Keratinocyte (primary cell): ENCODE data around the gene PLA2G6. TPM values are rescaled to one million over a fixed set of nuclear protein-coding genes. Genes with fewer than 3 reads are reported as not detected.
A peak's percentile ranks its signal among the peaks of the same experiment; 100 is the strongest.

Experiments used
- DNase-seq: peaks from one replicate; pipeline ENCODE4 v3.0.0-alpha.2; 2011; ENCODE audit warnings: low read depth, missing footprints, low spot score
- FAIRE-seq: peaks from 2 replicates; lab custom pipeline; 2011; peaks lifted over from hg19 to GRCh38; lab: Jason Lieb, UNC
- H2AFZ ChIP-seq: 2 replicates; pipeline ENCODE4 v1.6.0; 2012; ENCODE audit warnings: low read length, control low read depth, inconsistent platforms; ENCODE audit not compliant: control insufficient read depth
- H3K27ac ChIP-seq: 2 replicates; pipeline ENCODE4 v1.5.1; 2011; ENCODE audit warnings: low read length; ENCODE audit not compliant: control insufficient read depth, insufficient read depth
- H3K27me3 ChIP-seq: 3 replicates; pipeline ENCODE4 v1.6.0; 2011; ENCODE audit warnings: low read length; ENCODE audit not compliant: control insufficient read depth, insufficient read depth; ENCODE audit errors: extremely low read depth
- H3K36me3 ChIP-seq, 2 experiments: 2 replicates in 1 of 2; 3 replicates in 1 of 2; pipeline ENCODE4 v1.5.1; 2011; ENCODE audit warnings: low read length in 2 of 2, mild to moderate bottlenecking in 1 of 2; ENCODE audit not compliant: control insufficient read depth in 2 of 2, insufficient read depth in 2 of 2; ENCODE audit errors: extremely low read depth in 1 of 2
- H3K4me1 ChIP-seq: 3 replicates; pipeline ENCODE4 v1.5.1; 2011; ENCODE audit warnings: low read length; ENCODE audit not compliant: control insufficient read depth, insufficient read depth; ENCODE audit errors: extremely low read depth
- H3K4me2 ChIP-seq: 3 replicates; pipeline ENCODE4 v1.6.0; 2011; ENCODE audit warnings: low read depth, low read length; ENCODE audit not compliant: control insufficient read depth, insufficient read depth; ENCODE audit errors: extremely low read depth
- H3K4me3 ChIP-seq, 3 experiments: fragments of 200-600 bp in 1 of 3; sonication (generic) in 1 of 3; 2 replicates in 2 of 3; 3 replicates in 1 of 3; pipeline ENCODE4 v1.5.1; 2011 to 2016; ENCODE audit warnings: low read length in 3 of 3, mild to moderate bottlenecking in 3 of 3, control low read depth in 2 of 3, inconsistent platforms in 1 of 3, low read depth in 1 of 3, mixed read lengths in 1 of 3, mixed run types in 1 of 3, moderate library complexity in 1 of 3; ENCODE audit not compliant: control insufficient read depth in 2 of 3, insufficient read depth in 2 of 3; ENCODE audit errors: extremely low read depth in 1 of 3
- H3K79me2 ChIP-seq: 2 replicates; pipeline ENCODE4 v1.6.0; 2012; ENCODE audit warnings: low read length; ENCODE audit not compliant: control insufficient read depth, insufficient read depth
- H3K9ac ChIP-seq: 3 replicates; pipeline ENCODE4 v1.6.0; 2011; ENCODE audit warnings: low read length; ENCODE audit not compliant: control insufficient read depth, insufficient read depth; ENCODE audit errors: extremely low read depth
- H3K9me1 ChIP-seq: 3 replicates; pipeline ENCODE4 v1.6.0; 2011; ENCODE audit warnings: low read length; ENCODE audit not compliant: control insufficient read depth, insufficient read depth; ENCODE audit errors: extremely low read depth
- H3K9me3 ChIP-seq: 2 replicates; pipeline ENCODE4 v1.5.1; 2012; ENCODE audit warnings: low read depth, low read length; ENCODE audit not compliant: control insufficient read depth
- H4K20me1 ChIP-seq: 3 replicates; pipeline ENCODE4 v1.6.0; 2011; ENCODE audit warnings: low read length; ENCODE audit not compliant: control insufficient read depth, insufficient read depth; ENCODE audit errors: extremely low read depth
- CTCF ChIP-seq, 3 experiments: IDR thresholded peaks in 1 of 3; conservative IDR thresholded peaks in 1 of 3; optimal IDR thresholded peaks in 1 of 3; 2 replicates in 2 of 3; 3 replicates in 1 of 3; pipeline versions ENCODE3 to v1.5.1; 2011; ENCODE audit warnings: low read length in 3 of 3, mild to moderate bottlenecking in 3 of 3, moderate library complexity in 2 of 3, control low read depth in 1 of 3, inconsistent platforms in 1 of 3; ENCODE audit not compliant: insufficient read depth in 2 of 3; ENCODE audit errors: extremely low read depth in 1 of 3
- EZH2 ChIP-seq: IDR thresholded peaks from one replicate; pipeline ENCODE4 v1.6.1; 2012; ENCODE audit warnings: inconsistent platforms, mild to moderate bottlenecking, low read length, moderate library complexity
- dilution Hi-C: fragments of 300-500 bp; cut with MboI; formaldehyde crosslinking; loops from one replicate; pipeline ENCODE4 v1.7.0; 2020; ENCODE audit warnings: low sequenced_read_pairs; ENCODE audit not compliant: extremely low pct_ligation_motif_present
- polyA plus RNA-seq, 5 experiments: library from polyadenylated mRNA; depleted of rRNA in 3 of 5; stranded (reverse) in 3 of 5; stranded (forward) in 1 of 5; unstranded in 1 of 5; fragments of >200 nt; gene quantifications; 1 replicate in 1 of 5; 2 replicates in 3 of 5; 3 replicates in 1 of 5; pipeline versions ENCODE4 v1.2.1 to v1.2.3, GENCODE V29; 2011 to 2012; ENCODE audit warnings: missing spikeins in 2 of 5, low read depth in 1 of 5, low replicate concordance in 1 of 5

PLA2G6 gene
- polyA plus RNA-seq, 1 donor (not counting 4 experiments of a cell fraction or from before 2014, with no cell fraction given): 5.2 TPM

DNA sequence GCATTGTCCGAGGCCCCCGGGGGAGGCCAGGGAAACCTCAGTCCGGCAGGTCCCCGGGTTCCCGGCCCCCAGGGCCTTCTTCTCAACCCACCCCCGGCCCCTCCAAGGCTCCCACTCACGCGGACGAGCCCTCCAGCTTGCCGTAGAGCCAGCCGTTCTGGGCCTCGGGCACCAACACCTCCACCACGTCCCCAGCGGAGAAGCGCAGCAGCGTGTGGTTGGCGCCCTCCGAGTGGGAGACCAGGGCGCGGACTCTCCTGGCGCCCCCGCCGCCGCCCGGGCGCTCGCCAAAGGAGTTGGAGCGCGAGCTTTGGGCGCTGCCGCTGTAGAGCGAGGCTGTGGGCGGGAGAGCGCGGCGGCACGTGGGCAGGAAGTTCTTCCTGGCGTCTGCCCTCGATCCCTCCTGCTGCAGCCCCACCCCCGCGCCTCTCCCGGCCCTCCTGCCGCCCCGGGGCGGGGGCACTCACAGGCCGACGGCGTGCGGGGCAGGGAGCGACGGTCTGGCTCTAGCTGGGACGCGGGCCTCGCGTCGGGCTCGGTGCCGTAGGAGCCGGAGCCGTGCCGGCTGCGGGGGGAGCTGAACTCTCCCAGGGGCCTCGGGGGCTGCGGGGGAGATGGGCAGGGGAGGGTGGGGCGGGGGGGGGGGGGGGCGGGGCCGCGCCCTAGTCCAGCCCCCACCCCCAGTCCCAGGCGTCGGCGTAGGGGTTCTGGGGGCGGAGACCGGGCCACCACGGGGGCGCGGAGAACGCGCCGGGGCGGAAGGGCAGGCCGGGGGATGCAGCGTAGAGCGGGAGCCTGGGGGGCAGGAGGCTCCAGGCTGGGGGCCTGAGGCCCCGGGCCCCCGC, 92.8 kb downstream of the PLA2G6 start:
- dilution Hi-C loops: no loop called here
- peaks cover 3% of the 10 kb centered on the region for H3K4me1 ChIP-seq
- TF ChIP-seq EZH2 (no peak), CTCF (optimal IDR thresholded peaks at IDR 0.05 in 1 of 3, IDR thresholded peaks at IDR 0.05 in 1 of 3, conservative IDR thresholded peaks at IDR 0.05 in 1 of 3; ENCODE audit: extremely low read depth in 1 of 3, insufficient read depth in 2 of 3, low read length in 3 of 3) (peak in 1 of 3 experiments; percentile 4)
- no peaks in the 10 kb centered on the region for H3K36me3 ChIP-seq
- H3K9me1 ChIP-seq: no peaks in the 10 kb centered on the region
- no peaks in the 10 kb centered on the region for H3K79me2 ChIP-seq
- peak; percentile 15 for DNase-seq
- no peak for FAIRE-seq
- peak overlapping the region; percentile 59 for H2AFZ ChIP-seq
- no peaks in the 10 kb centered on the region for H3K9me3 ChIP-seq
- H3K9ac ChIP-seq: peak overlapping the region; percentile 33
- peak overlapping the region; percentile 36 to 57 (median 53) for H3K4me3 ChIP-seq
- no peaks in the 10 kb centered on the region for H3K27me3 ChIP-seq
- peak overlapping the region; percentile 70 for H3K4me2 ChIP-seq
- H3K27ac ChIP-seq: no peak overlapping the region
- H4K20me1 ChIP-seq: no peaks in the 10 kb centered on the region

- H3K79me2 ChIP-seq: no peaks in the 10 kb centered on the region
- H3K27me3 ChIP-seq: peaks cover 6% of the 10 kb centered on the region
- no peak overlapping the region for H2AFZ ChIP-seq
- no peak for FAIRE-seq
- no peak overlapping the region for H3K27ac ChIP-seq
- no peaks in the 10 kb centered on the region for H3K9me1 ChIP-seq
- H4K20me1 ChIP-seq: no peaks in the 10 kb centered on the region
- no peak for DNase-seq
- H3K4me1 ChIP-seq: peaks cover 3% of the 10 kb centered on the region
- no peaks in the 10 kb centered on the region for H3K36me3 ChIP-seq
- H3K9me3 ChIP-seq: no peaks in the 10 kb centered on the region
- no peak overlapping the region for H3K9ac ChIP-seq
- H3K4me3 ChIP-seq: no peak overlapping the region
- H3K4me2 ChIP-seq: peak overlapping the region; percentile 70
- dilution Hi-C loops: no loop called here
- no peak for TF ChIP-seq CTCF (optimal IDR thresholded peaks at IDR 0.05 in 1 of 3, IDR thresholded peaks at IDR 0.05 in 1 of 3, conservative IDR thresholded peaks at IDR 0.05 in 1 of 3; ENCODE audit: extremely low read depth in 1 of 3, insufficient read depth in 2 of 3, low read length in 3 of 3)
- TF ChIP-seq EZH2: no peak
These were observed 93.8 kb downstream of the PLA2G6 start for GRCh38 chr22:38087855-38088254.
